Left lung (tissue), 10 donors: Measurements from ENCODE around the gene BBS9. TPM values are rescaled to one million over a fixed set of nuclear protein-coding genes. Genes with fewer than 3 reads are reported as not detected.
A peak's percentile ranks its signal among the peaks of the same experiment; 100 is the strongest.

Source experiments
- ATAC-seq: fragments of 200-7000 bp; cut with Tn5 transposase; one replicate; pipeline ENCODE4 v1.9.1; 2020; ENCODE audit warnings: moderate library complexity
- DNase-seq, 4 donors: peaks; one replicate each; pipeline ENCODE4 v3.0.0-alpha.2; 2013 to 2020
- H3K27ac ChIP-seq, 2 donors: fragments of 200-600 bp; sonication (generic) in 1 of 2; one replicate each; pipeline versions ENCODE4 v1.5.0 to v1.8.0; 2020 to 2021
- H3K27me3 ChIP-seq, 2 donors: fragments of 200-600 bp; sonication (generic) in 1 of 2; one replicate each; pipeline versions ENCODE4 v1.5.0 to v1.8.0; 2020 to 2021
- H3K36me3 ChIP-seq, 2 donors: fragments of 200-600 bp; sonication (generic) in 1 of 2; one replicate each; pipeline versions ENCODE4 v1.5.0 to v1.8.0; 2020 to 2021
- H3K4me1 ChIP-seq, 2 donors: fragments of 200-600 bp; one replicate each; pipeline ENCODE4 v1.8.0; 2021
- H3K4me3 ChIP-seq, 2 donors: fragments of 200-600 bp; sonication (generic) in 1 of 2; one replicate each; pipeline versions ENCODE4 v1.5.0 to v1.8.0; 2020 to 2021; ENCODE audit warnings: mild to moderate bottlenecking in 1 of 2
- H3K9me3 ChIP-seq, 2 donors: fragments of 200-600 bp; sonication (generic) in 1 of 2; one replicate each; pipeline versions ENCODE4 v1.5.0 to v1.8.0; 2020 to 2021
- intact Hi-C, 2 donors: fragments of 100-400 bp; cut with DNase I; formaldehyde crosslinking; loops; one replicate each; pipeline versions ENCODE4 v1.11.2 to v1.14.2; 2022
- polyA plus RNA-seq, 6 donors: library from polyadenylated mRNA; unstranded; fragments of 120-200 nt; gene quantifications; one replicate each; pipeline ENCODE4 v1.2.1, GENCODE V29; 2013; ENCODE audit not compliant: insufficient read length in 6 of 6
- total RNA-seq, 2 donors: library from RNA; stranded (reverse); fragmentation: NEBNext Ultra II Directional; extraction: Animal tissue kit (Norgen Biotek cat#: 25700); gene quantifications; one replicate each; pipeline ENCODE4 v1.2.1, GENCODE V29; 2021
- TF ChIP-seq, protein P1 (sequence below), 2 donors: fragments of 200-600 bp; sonication (generic) in 1 of 2; IDR thresholded peaks; one replicate each; pipeline versions ENCODE4 v1.5.0 to v1.8.0; 2021; ENCODE audit warnings: antibody characterized with exemption in 2 of 2
- donor health status: DM: no; HTN: yes; CAD: no.
- donor health status: DM: no; HTN: no; CAD: no.

BBS9 gene
- total and polyA plus RNA-seq, 8 donors: 14.5 to 25.1 (median 19.1) TPM

DNA sequence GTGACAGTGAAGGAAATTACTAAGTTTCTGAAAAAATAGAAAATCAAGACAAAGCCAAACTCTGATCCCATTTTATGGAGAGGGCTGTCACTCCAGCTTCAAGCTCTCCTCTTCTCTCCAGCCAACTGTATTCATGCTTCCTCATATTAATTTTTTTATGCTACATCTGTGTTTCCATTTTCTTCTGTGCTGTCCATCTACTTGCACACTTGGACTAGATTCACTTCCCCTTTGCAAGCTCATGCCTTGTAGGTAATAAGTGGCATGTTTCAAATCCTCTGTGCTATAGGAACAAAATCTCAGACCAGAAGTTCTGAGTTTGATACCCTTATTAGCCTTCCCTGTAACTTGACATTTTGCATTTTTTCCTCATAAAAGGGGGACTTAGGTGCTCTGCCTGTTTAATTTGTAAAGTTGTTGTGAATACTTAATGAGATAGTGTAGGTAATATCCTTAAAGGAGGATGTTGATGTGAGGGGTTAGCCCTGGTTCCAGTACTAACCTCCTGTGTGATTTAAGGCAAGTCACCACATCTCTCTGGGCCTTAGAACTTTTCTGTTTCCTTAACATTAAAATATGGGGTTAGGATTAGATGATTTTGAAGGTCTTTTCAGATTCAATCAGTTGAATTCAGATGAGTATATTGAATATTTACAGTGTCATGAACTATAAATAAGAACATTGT lies 358.8 kb downstream of the BBS9 start:
- intact Hi-C loops: no loop called here
- no peak for ATAC-seq
- DNase-seq: no peak
- Histone ChIP-seq H3K27ac (no peak overlapping the region), H3K4me3 (no peak overlapping the region), H3K4me1 (no peaks in the 10 kb centered on the region), H3K36me3 (no peaks in the 10 kb centered on the region), H3K27me3 (no peaks in the 10 kb centered on the region), H3K9me3 (peaks cover 0 to 2% of the 10 kb centered on the region in 2 donors)
- TF ChIP-seq, protein P1, sequence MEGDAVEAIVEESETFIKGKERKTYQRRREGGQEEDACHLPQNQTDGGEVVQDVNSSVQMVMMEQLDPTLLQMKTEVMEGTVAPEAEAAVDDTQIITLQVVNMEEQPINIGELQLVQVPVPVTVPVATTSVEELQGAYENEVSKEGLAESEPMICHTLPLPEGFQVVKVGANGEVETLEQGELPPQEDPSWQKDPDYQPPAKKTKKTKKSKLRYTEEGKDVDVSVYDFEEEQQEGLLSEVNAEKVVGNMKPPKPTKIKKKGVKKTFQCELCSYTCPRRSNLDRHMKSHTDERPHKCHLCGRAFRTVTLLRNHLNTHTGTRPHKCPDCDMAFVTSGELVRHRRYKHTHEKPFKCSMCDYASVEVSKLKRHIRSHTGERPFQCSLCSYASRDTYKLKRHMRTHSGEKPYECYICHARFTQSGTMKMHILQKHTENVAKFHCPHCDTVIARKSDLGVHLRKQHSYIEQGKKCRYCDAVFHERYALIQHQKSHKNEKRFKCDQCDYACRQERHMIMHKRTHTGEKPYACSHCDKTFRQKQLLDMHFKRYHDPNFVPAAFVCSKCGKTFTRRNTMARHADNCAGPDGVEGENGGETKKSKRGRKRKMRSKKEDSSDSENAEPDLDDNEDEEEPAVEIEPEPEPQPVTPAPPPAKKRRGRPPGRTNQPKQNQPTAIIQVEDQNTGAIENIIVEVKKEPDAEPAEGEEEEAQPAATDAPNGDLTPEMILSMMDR (IDR thresholded peaks at IDR 0.05): no peak

DNA sequence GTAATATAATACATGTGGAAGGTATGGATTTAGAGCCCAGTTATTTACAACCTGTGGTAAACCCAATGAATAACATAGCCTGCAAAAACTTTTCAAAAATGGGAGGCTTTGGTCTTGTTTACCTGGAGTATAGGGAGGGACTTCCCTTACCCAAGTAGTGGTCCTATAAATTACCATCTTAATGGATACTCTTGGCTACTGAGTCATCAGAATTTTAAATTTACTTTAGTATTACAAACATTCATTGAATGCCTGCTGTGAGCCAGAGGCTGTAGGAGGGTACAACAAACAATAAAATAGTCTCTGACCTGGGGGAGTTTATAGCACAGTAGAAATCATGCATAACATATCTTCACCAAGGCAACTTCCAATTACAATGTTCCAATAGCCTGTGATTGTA lies 365.1 kb downstream of the BBS9 start:
- no peak overlapping the region for H3K4me3 ChIP-seq
- DNase-seq (no peak), ATAC-seq (peak; percentile 22)
- H3K4me1 ChIP-seq: no peaks in the 10 kb centered on the region
- no peaks in the 10 kb centered on the region for H3K9me3 ChIP-seq
- no peak overlapping the region for H3K27ac ChIP-seq
- no peaks in the 10 kb centered on the region for H3K27me3 ChIP-seq
- intact Hi-C loops: no loop called here
- TF ChIP-seq, protein P1 (IDR thresholded peaks at IDR 0.05): no peak
- H3K36me3 ChIP-seq: no peaks in the 10 kb centered on the region

DNA sequence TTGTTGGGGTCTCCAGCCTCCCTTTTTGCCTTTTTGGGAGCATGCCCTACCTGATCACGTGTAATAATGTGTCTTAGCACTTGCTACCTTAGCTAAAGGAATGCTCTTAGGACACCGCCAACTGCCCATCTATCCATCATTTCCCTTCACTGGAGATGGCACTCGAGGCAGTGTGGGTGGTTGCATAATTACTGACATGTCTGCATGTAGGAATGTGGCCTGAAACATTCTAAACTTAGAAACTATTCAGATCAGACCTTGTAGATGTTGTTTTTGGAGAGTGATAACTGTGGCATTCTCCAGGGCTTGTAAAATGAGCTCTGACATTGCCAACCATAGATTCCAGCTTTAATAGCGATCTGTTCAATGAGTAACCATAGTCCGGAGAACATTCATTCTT lies 365.8 kb downstream of the BBS9 start:
- Histone ChIP-seq H3K4me3 (no peak overlapping the region), H3K27me3 (no peaks in the 10 kb centered on the region), H3K27ac (no peak overlapping the region), H3K9me3 (no peaks in the 10 kb centered on the region), H3K4me1 (no peaks in the 10 kb centered on the region), H3K36me3 (no peaks in the 10 kb centered on the region)
- TF ChIP-seq, protein P1 (IDR thresholded peaks at IDR 0.05): no peak
- no peak for ATAC-seq
- intact Hi-C loops: no loop called here
- no peak for DNase-seq

DNA sequence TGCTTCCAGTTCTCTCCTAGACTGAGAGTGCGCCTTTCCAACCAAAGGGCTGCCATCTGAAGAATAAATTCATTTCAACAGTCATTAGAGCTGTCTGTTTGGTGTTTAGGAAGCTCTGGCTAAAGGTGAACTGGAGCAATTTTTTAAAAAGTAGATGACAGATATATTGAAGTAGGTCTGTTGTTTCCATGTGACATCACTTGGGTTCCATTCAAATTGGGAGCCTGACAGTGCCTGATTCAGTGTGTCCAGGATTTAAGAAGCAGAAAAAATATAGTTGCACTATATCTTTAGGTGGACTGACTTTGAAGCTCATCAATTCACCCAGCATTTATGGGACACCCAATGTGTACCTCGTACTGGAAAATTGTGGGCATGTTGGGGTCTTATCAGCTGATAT lies 367.7 kb downstream of the BBS9 start:
- TF ChIP-seq, protein P1 (IDR thresholded peaks at IDR 0.05): no peak
- Histone ChIP-seq H3K4me1 (no peaks in the 10 kb centered on the region), H3K27me3 (no peaks in the 10 kb centered on the region), H3K36me3 (no peaks in the 10 kb centered on the region), H3K27ac (no peak overlapping the region), H3K9me3 (no peaks in the 10 kb centered on the region), H3K4me3 (no peak overlapping the region)
- intact Hi-C loops: no loop called here
- no peak for DNase-seq
- ATAC-seq: no peak

DNA sequence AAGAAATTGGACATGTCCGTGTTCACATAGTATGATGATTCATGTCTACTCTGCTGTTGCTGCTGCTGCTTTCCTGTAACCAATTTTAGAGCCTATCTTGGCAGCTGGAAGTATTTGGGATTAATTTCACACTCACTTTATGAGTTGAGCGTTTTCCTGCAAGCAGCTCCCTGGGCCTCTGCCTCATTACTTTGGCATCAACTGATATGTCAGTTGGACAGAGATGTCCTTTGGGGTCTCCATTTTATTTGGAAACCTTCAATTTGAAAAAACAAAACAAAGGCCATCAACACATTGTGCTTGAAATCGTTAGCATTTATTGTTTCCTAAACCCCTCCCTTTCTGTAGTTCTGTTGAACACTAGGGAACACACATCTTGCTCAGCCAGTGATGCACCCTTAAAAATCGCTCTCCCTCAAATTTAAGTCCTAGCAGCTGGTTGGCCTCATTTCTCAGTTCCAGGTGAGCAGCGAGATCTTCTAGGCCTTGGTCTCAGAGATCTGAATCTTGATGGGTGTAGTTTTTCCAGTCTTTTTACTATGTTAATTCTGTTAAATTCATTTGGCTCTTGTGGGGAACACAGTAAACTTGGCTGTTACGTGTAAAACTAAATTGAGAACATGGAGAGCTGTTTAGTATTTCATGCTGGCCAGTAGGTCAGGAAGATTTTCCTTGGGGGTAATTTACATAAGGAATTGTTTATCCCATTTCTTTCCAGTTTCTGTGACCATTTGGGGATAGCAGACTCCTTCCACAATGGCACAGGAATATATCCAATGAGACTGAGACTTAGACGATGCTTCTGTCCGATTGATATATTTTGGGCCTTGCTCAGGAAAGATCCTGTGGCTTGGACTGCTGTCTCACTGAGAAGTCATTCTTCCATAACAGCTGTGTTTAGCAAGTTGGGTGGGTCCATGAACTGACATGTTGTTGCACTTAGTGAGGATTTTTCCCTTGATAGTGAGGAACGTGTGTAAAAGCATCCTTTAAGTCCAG lies 371.6 kb downstream of the BBS9 start:
- no peak overlapping the region for H3K27ac ChIP-seq
- no peak for DNase-seq
- no peaks in the 10 kb centered on the region for H3K27me3 ChIP-seq
- intact Hi-C loops: no loop called here
- no peak for ATAC-seq
- TF ChIP-seq, protein P1 (IDR thresholded peaks at IDR 0.05): no peak
- H3K9me3 ChIP-seq: no peaks in the 10 kb centered on the region
- H3K4me3 ChIP-seq: no peak overlapping the region
- no peaks in the 10 kb centered on the region for H3K36me3 ChIP-seq
- no peaks in the 10 kb centered on the region for H3K4me1 ChIP-seq
